A549 (cell line): ENCODE data around the gene CCNB1IP1. TPM values are rescaled to one million over a fixed set of nuclear protein-coding genes. Genes with fewer than 3 reads are reported as not detected.

Experiments
- polyA plus RNA-seq, 4 experiments: library from polyadenylated mRNA; depleted of rRNA in 3 of 4; stranded (reverse); fragments of >200 nt; fragmentation: RNase III in 1 of 4; extraction: RNeasy Plus Mini Kit Qiagen cat#74134 plus additional on column Dnase treatment in 1 of 4; gene quantifications; 2 replicates in 3 of 4; 3 replicates in 1 of 4; pipeline ENCODE4 v1.2.3, GENCODE V29; 2011 to 2017
- small RNA-seq, 6 experiments: library from RNA; depleted of rRNA; stranded (forward); fragments of <200 nt; gene quantifications; one replicate each; pipeline ENCODE3, GENCODE V24; 2012

CCNB1IP1 gene
- polyA plus RNA-seq, 2 of the 4 experiments (the other 2 are of a cell fraction), result 30.8 to 121 TPM

Small RNA genes within 50 kb of the gene (small RNA-seq; reads per million reads assigned to genes)
- gene SNORA79B (0 to 6.3 (median 0.23) reads per million in 6 experiments), gene SNORD126 (0.77 to 115 (median 17.0) reads per million in 6 experiments)

Other genes with a start within 250 kb of the CCNB1IP1 start
- not detected in 2 replicates for gene OR4K17, start 222.5 kb downstream of the CCNB1IP1 start, polyA plus RNA-seq (2011; rRNA removed)
- not detected in 3 replicates for gene OR4K17, start 222.5 kb downstream of the CCNB1IP1 start, polyA plus RNA-seq (2017; fragmentation: RNase III; extraction: RNeasy Plus Mini Kit Qiagen cat#74134 plus additional on column Dnase treatment)
- gene OR4N5, start 194.5 kb downstream of the CCNB1IP1 start, polyA plus RNA-seq (2011; rRNA removed), result not detected in 2 replicates
- gene OR4N5, start 194.5 kb downstream of the CCNB1IP1 start, polyA plus RNA-seq (2017; fragmentation: RNase III; extraction: RNeasy Plus Mini Kit Qiagen cat#74134 plus additional on column Dnase treatment), result not detected in 3 replicates
- not detected in 2 replicates for gene OR11G2, start 142.4 kb downstream of the CCNB1IP1 start, polyA plus RNA-seq (2011; rRNA removed)
- not detected in 3 replicates for gene OR11G2, start 142.4 kb downstream of the CCNB1IP1 start, polyA plus RNA-seq (2017; fragmentation: RNase III; extraction: RNeasy Plus Mini Kit Qiagen cat#74134 plus additional on column Dnase treatment)
- not detected in 2 replicates for gene OR11H6, start 109.6 kb downstream of the CCNB1IP1 start, polyA plus RNA-seq (2011; rRNA removed)
- gene OR11H6, start 109.6 kb downstream of the CCNB1IP1 start, polyA plus RNA-seq (2017; fragmentation: RNase III; extraction: RNeasy Plus Mini Kit Qiagen cat#74134 plus additional on column Dnase treatment), result not detected in 3 replicates
- not detected in 2 replicates for gene OR11H7, start 104.3 kb downstream of the CCNB1IP1 start, polyA plus RNA-seq (2011; rRNA removed)
- not detected in 3 replicates for gene OR11H7, start 104.3 kb downstream of the CCNB1IP1 start, polyA plus RNA-seq (2017; fragmentation: RNase III; extraction: RNeasy Plus Mini Kit Qiagen cat#74134 plus additional on column Dnase treatment)
- gene OR11H4, start 94.0 kb downstream of the CCNB1IP1 start, polyA plus RNA-seq (2011; rRNA removed), result not detected in 2 replicates
- gene OR11H4, start 94.0 kb downstream of the CCNB1IP1 start, polyA plus RNA-seq (2017; fragmentation: RNase III; extraction: RNeasy Plus Mini Kit Qiagen cat#74134 plus additional on column Dnase treatment), result not detected in 3 replicates
- gene TTC5, start 27.3 kb downstream of the CCNB1IP1 start, polyA plus RNA-seq (2011; rRNA removed), result 21.9 and 31.2 TPM in 2 replicates
- gene TTC5, start 27.3 kb downstream of the CCNB1IP1 start, polyA plus RNA-seq (2017; fragmentation: RNase III; extraction: RNeasy Plus Mini Kit Qiagen cat#74134 plus additional on column Dnase treatment), result 25.1 to 30.2 TPM (median 30.1 TPM) in 3 replicates
- 39.8 and 42.3 TPM in 2 replicates for gene PARP2, start 10.4 kb upstream of the CCNB1IP1 start, polyA plus RNA-seq (2011; rRNA removed)
- 42.0 to 43.4 TPM (median 42.1 TPM) in 3 replicates for gene PARP2, start 10.4 kb upstream of the CCNB1IP1 start, polyA plus RNA-seq (2017; fragmentation: RNase III; extraction: RNeasy Plus Mini Kit Qiagen cat#74134 plus additional on column Dnase treatment)
- 17.5 and 22.2 TPM in 2 replicates for gene TEP1, start 80.2 kb upstream of the CCNB1IP1 start, polyA plus RNA-seq (2011; rRNA removed)
- 6.8 to 8.0 TPM (median 7.4 TPM) in 3 replicates for gene TEP1, start 80.2 kb upstream of the CCNB1IP1 start, polyA plus RNA-seq (2017; fragmentation: RNase III; extraction: RNeasy Plus Mini Kit Qiagen cat#74134 plus additional on column Dnase treatment)
- not detected in 2 replicates for gene KLHL33, start 102.9 kb upstream of the CCNB1IP1 start, polyA plus RNA-seq (2011; rRNA removed)
- gene KLHL33, start 102.9 kb upstream of the CCNB1IP1 start, polyA plus RNA-seq (2017; fragmentation: RNase III; extraction: RNeasy Plus Mini Kit Qiagen cat#74134 plus additional on column Dnase treatment), result not detected in 3 replicates
- gene OSGEP, start 121.5 kb upstream of the CCNB1IP1 start, polyA plus RNA-seq (2011; rRNA removed), result 32.8 and 33.2 TPM in 2 replicates
- 30.4 to 36.9 TPM (median 33.6 TPM) in 3 replicates for gene OSGEP, start 121.5 kb upstream of the CCNB1IP1 start, polyA plus RNA-seq (2017; fragmentation: RNase III; extraction: RNeasy Plus Mini Kit Qiagen cat#74134 plus additional on column Dnase treatment)
- 324 and 419 TPM in 2 replicates for gene APEX1, start 121.9 kb upstream of the CCNB1IP1 start, polyA plus RNA-seq (2011; rRNA removed)
- gene APEX1, start 121.9 kb upstream of the CCNB1IP1 start, polyA plus RNA-seq (2017; fragmentation: RNase III; extraction: RNeasy Plus Mini Kit Qiagen cat#74134 plus additional on column Dnase treatment), result 304 to 313 TPM (median 312 TPM) in 3 replicates
- 30.4 and 40.6 TPM in 2 replicates for gene PIP4P1, start 128.2 kb upstream of the CCNB1IP1 start, polyA plus RNA-seq (2011; rRNA removed)
- gene PIP4P1, start 128.2 kb upstream of the CCNB1IP1 start, polyA plus RNA-seq (2017; fragmentation: RNase III; extraction: RNeasy Plus Mini Kit Qiagen cat#74134 plus additional on column Dnase treatment), result 24.6 to 35.8 TPM (median 33.0 TPM) in 3 replicates
- gene PNP, start 136.1 kb upstream of the CCNB1IP1 start, polyA plus RNA-seq (2011; rRNA removed), result 111 and 129 TPM in 2 replicates
- 95.9 to 103 TPM (median 97.3 TPM) in 3 replicates for gene PNP, start 136.1 kb upstream of the CCNB1IP1 start, polyA plus RNA-seq (2017; fragmentation: RNase III; extraction: RNeasy Plus Mini Kit Qiagen cat#74134 plus additional on column Dnase treatment)
- not detected in 2 replicates for gene RNASE10, start 172.3 kb upstream of the CCNB1IP1 start, polyA plus RNA-seq (2011; rRNA removed)
- gene RNASE10, start 172.3 kb upstream of the CCNB1IP1 start, polyA plus RNA-seq (2017; fragmentation: RNase III; extraction: RNeasy Plus Mini Kit Qiagen cat#74134 plus additional on column Dnase treatment), result 0.16 to 0.18 TPM in 2 of 3 replicates, not detected in the other
- not detected in 2 replicates for gene RNASE9, start 227.8 kb upstream of the CCNB1IP1 start, polyA plus RNA-seq (2011; rRNA removed)
- not detected in 3 replicates for gene RNASE9, start 227.8 kb upstream of the CCNB1IP1 start, polyA plus RNA-seq (2017; fragmentation: RNase III; extraction: RNeasy Plus Mini Kit Qiagen cat#74134 plus additional on column Dnase treatment)